Pons (tissue), 1 donor: ENCODE measurements around the gene TCHHL1.

Source experiments
- DNase-seq: peaks from one replicate; pipeline ENCODE4 v3.0.0-alpha.2; 2016; ENCODE audit warnings: low spot score

The TCHHL1 gene

DNA sequence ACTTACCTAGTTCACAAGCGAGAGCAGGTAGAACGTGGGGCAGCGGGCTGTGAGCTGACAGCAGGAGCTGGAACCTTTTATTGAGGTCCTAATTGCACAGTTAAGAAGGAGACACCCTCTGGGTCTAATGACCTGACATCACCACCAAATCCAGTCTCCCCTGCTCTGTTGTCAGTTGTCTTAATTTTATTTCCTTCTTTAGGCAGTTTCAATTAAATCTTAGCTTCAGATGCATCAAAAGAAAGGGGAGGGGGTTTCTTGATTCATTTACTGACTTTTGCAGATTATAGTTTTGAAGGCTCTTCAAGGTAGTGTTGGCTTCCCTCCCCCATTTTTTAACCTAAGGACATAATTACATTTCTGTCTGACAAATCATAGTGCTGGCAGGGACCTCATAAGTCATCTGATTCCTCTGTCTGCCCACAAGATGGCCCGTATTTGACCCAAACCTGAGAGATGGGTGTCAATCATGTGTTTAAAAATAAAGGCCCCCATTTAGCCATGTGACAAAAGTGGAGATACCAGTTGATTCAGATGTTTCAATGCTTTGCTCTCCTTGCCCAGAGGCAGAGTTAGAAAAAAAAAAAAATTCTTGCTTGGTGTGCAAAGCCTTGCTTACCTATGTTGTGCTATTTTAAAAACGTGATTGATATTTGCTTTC, at the start of gene TCHHL1:
TSS of gene TCHHL1 (minus strand) at position 51 of the 661 bp plus-strand sequence. CDS start 921 bp downstream, outside the sequence.
- DNase-seq = no peak

DNA sequence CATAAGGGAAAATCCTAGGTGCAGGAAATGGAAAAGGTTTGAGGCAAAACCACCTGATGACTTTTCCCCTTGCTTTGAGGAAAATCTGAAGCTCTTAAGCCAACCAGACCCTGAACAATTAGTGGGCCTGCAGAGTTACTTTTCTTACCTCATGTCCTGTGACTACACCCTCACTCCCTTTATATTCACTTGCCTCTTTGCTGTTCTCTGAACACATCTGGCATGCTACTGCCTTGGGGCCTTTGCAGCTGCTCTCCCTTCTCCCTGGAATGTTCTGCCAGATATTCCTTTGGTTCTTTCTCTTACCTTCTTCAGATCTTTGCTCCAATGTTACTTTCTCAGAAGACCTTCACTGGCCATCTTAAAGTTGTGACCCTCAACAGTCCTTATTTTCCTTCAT, 48.4 kb upstream of the TCHHL1 start:
- DNase-seq = no peak

DNA sequence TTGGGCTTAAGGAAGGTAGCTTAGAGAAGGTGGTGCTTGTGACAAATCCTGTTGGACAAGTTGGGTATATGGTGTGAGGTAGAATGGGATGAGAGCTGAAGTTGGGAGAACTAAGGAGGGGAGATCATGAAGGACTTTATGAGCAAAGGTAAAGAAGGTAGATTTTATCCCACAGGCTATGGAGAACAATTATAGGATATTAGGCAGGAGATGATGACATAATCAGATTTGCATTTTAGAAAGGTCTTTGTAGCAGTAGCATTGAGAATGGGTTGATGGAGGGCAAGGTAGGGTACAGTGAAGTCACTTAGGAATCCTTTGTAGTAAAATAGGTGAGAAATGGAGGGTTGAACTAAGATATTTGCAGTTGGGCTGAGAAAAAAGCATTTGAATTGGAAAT, 41.3 kb upstream of the TCHHL1 start:
- no peak for DNase-seq

DNA sequence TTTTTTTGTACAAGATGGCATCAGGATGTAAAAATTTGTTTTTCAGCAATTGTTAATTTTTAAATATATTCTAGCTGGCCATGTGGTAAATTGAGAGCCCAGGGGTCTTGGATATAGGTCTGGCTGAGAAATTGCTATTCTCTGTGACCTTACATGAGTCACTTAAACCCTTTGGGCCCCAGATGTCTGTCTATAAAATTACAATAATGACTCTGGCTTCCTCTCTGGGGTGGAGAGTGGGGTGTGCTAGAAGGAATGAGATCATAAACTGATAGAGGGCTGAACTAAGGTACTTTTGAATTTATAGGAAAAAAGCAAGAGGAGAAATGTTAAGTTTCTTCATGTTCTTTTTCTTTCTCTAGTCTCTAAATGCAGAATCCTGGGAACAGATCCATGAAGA, 38.8 kb upstream of the TCHHL1 start:
- no peak for DNase-seq

DNA sequence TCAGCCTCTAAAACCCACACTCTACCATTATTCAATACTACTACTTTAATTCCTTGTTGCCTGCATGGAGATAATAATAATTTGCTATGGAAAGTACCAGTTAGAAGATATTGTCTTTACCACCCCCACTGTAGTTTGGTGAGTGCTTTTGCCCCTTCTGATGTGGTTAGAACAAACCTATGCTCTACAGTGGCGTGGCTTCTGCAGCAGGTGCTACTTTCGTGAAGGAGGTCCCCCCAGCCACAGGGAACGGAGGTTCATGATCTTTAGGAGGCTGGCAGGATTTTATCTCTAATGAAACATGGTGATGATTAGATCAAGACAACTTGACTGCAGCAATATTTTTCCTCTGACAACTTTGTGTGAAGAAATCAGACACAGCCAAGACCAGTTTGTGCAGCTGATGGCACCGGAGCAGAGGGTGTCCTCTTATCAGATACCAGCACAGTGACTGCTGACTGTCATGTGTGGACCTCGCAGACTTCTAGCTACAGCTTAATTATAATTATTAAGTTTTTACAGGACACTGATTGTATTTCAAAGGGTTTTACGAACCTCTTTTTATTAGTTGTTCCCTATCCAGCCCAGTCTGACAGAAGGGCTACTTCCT, 37.1 kb upstream of the TCHHL1 start:
- DNase-seq = no peak

DNA sequence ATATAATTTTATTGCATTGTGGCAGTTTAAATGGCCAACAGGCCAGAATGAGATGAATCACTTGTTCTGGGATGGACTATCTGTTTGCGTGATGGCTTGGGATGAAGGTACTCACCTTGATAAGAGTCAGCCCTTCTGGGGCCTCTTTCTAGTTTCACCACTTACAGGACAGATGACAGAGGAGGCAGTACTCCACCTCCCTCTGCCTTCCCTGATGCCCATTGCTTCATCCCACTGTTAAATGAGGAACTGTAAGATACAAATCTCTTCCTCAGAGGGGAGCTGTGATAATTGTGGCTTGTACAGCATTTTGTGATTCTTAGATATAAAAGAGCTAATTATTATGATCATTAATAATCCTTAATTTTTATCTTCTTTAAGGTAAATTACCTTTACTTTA, 30.1 kb upstream of the TCHHL1 start:
- DNase-seq = no peak

DNA sequence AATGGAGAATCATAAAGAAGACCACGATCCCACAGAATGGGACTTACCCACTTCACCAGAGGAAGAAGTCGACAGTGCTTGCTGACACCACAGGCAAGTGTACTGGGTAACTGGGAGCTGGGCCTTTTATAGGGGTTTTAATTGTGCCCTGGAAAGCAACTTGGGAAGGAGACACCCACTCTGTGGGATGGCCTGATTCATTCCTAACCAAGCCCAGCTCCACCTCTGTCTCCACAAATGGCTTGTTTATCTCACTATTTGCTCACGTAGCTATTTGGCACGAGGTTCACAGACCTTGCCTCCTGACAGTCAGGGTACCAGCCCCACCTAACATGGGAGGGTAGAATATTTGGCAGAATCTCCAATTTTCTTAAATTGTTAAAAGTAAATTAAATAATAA, 26.5 kb upstream of the TCHHL1 start, which contains the start of gene TCHH:
TSS of gene TCHH (minus strand) at position 101 of the 400 bp plus-strand sequence. CDS start 1,364 bp downstream, outside the sequence.
- no peak for DNase-seq

DNA sequence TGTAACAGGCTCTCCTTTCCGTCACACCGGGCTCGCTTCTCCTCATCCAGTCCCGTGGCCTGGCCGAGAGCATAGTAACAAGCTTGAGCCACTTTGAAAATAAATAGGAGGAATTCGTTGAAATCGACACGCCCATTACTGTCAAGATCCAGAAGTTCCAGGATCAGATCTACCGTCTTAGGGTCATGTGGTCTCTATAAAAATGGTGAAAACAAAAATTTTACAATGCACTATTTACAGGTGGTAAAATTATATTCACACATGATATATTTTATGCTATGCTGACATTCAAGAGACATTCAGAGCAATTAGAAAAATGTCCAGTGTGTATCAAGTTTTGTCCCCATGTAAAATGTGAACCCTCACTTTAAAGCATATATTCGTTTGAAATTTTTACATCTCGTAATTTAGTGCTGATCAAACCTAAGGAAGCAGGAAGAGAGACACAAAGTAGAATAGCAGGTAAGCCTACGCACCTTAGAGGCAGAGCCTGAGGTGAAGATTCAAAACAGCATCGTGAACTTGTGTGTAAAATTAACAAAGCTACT, 24.1 kb upstream of the TCHHL1 start:
- no peak for DNase-seq

DNA sequence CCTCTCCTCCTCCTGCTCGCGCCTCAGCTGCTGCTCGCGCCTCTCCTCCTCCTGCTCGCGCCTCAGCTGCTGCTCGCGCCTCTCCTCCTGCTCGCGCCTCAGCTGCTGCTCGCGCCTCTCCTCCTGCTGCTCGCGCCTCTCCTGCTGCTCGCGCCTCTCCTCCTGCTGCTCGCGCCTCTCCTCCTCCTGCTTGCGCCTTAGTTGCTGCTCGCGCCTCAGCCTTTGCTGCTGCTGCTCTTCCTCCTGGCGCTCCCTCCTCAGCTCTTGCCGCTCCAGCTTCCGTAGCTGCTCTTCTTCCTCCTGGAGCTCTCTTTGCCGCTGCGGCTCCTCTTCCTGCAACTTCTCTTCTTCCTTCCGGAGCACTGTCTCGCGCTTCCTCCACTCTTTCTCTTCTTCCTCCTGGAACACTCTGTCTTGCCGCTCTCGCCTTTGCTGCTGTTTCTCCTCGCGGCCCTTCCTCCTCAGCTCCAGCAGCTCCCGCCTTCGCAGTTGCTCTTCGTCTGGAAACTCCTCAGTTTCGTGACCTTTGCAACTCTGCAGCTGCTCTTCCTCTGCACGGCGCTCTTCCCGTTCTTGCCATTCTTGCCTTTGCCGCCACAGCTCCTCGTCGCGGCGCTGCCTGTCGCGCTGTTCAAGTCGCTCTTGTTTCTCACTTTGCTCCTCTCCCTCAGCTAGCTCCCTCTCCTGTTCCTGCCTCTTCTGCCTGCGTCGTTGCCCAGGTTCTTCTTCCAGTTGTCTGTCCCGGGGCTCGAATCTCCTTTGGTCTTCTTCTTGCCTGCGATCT, 23.4 kb upstream of the TCHHL1 start:
- no peak for DNase-seq

DNA sequence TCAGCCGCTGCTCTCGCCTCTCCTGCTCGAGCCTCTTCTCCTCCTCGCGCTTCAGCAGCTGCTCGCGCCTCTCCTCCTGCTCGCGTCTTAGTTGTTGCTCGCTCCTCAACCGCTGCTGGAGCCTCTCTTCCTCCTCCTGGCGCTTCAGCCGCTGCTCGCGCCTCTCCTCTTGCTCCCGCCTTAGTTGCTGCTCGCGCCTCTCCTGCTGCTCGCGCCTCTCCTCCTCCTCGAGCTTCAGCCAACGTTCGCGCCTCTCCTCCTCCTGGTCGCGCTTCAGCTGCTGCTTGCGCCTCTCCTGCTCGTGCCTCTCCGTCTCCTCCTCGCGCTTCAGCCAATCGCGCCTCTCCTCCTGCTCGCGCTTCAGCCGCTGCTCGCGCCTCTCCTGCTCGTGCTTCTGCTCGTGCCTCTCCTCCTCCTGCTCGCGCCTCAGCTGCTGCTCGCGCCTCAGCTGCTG, 22.7 kb upstream of the TCHHL1 start:
- DNase-seq = no peak

DNA sequence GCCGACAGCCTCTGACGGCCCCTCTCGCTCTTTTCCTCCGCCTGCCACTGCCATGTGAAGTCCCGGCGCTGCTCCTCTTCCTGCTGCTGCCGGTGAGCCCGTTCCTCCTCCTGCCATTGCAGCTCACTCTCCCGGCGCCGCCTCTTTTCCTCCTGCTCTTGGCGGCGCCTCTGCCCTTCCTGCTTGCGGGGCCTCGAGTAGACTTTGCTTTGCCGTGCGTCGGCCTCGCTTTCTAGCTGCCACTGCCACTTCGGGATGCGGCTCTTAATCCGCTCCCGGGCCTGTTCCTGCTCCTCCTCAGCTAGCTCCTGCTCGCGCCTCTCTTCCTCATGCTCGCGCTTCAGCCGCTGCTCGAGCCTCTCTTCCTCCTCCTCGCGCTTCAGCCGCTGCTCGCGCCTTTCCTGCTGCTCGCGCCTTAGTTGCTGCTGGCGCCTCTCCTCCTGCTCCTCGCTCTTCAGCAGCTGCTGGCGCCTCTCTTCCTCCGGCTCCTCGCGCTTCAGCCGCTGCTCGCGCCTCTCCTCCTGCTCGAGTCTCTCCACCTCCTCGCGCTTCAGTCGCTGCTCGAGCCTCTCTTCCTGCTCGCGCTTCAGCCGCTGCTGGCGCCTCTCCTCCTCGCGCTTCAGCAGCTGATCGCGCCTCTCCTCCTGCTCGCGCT, 22.1 kb upstream of the TCHHL1 start:
- DNase-seq = no peak

DNA sequence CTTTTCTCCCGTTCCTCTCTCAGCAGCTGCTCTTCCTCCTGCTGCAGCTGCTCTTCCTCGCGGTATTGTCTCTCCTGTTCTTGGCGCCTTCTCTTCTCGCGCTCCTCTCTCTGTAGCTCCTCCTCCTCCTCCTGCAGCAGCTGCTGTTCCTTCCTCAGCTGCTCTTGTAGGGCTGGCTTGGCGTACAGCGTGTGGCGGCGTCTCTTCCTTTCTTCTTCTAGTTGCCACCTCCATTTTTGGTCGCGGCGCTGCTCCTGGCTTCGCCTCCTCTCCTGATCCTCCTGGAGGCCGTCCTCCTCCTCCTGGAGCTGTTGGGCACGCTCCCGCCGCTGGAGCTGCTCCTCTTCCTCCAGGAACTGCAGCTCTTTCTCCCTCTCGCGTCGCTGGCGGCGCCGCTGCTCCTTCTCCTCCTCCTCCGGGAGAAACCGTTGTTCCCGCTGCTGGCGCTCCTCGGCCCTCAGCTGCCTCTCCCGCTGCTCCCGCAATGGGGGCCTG, 21.5 kb upstream of the TCHHL1 start:
- no peak for DNase-seq

DNA sequence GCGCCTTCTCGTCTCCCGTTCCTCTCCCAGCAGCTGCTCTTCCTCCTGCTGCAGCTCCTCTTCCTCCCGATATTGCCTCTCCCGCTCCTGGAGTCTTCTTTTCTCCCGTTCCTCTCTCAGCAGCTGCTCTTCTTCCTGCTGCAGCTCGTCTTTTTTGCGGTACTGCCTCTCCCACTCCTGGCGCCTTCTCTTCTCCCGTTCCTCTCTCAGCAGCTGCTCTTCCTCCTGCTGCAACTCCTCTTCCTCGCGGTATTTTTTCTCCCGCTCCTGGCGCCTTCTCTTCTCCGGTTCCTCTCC, 21.1 kb upstream of the TCHHL1 start:
- no peak for DNase-seq

DNA sequence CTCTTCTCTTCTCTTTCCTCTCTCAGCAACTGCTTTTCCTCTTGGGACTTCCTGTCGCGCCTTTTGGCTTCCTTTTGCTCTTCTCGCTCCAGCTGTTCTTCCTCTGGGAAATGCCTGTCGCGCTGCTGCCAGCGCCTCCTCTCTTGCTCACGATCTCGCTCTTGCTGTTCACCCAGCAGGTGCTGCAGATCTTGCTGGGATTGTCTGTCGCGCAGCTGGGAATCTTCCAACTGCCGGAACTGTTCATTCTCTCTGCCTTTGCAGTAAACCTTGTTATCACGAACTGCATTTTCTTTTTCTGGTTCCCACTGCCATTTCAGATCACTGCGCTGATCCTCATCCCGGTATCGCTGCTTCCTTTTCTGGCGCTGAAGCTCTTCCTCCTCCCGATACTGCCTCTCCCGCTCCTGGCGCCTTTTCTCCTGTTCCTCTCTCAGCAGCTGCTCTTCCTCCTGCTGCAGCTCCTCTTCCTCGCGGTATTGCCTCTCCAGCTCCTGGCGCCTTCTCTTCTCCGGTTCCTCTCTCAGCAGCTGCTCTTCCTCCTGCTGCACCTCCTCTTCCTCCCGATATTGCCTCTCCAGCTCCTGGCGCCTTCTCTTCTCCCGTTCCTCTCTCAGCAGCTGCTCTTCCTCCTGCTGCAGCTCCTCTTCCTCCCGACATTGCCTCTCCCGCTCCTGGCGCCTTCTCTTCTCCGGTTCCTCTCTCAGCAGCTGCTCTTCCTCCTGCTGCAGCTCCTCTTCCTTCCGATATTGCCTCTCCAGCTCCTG, 20.6 kb upstream of the TCHHL1 start:
- DNase-seq = no peak

DNA sequence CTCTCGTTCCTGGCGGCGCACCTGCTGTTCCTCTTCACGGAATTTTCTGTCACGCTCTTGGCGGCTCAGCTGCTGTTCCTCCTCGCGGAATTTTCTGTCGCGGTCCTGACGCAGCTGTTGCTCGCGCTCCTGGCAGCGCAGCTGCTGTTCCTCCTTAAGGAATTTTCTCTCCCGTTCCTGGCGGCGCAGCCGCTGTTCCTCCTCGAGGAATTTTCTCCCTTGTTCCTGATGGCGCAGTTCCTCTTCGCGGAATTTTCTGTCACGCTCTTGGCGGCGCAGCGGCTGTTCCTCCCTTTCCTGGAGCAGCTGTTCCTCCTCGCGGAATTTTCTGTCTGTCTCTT, 20.0 kb upstream of the TCHHL1 start:
- no peak for DNase-seq

DNA sequence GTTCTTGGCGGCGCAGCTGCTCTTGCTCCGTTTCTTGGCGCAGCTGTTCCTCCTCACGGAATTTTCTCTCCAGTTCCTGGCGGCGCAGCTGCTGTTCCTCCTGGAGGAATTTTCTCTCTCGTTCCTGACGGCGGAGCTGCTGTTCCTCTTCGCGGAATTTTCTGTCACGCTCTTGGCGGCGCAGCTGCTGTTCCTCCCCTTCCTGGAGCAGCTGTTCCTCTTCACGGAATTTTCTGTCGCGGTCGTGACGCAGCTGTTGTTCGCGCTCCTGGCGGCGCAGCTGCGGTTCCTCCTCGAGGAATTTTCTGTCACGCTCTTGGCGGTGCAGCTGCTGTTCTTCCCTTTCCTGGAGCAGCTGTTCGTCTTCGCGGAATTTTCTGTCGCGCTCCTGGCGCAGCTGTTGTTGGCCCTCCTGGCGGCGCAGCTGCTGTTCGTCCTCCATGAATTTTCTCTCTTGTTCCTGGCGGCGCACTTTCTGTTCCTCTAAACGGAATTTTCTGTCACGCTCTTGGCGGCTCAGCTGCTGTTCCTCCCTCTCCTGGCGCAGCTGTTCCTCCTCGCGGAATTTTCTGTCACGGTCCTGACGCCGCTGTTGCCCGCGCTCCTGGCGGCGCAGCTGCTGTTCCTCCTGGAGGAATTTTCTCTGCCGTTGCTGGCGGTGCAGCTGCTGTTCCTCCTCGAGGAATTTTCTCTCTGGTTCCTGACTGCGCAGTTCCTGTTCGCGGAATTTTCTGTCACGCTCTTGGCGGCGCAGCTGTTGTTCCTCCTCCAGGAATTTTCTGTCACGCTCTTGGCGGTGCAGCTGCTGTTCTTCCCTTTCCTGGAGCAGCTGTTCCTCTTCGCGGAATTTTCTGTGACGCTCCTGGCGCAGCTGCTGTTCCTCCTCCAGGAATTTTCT, 19.4 kb upstream of the TCHHL1 start:
- no peak for DNase-seq

DNA sequence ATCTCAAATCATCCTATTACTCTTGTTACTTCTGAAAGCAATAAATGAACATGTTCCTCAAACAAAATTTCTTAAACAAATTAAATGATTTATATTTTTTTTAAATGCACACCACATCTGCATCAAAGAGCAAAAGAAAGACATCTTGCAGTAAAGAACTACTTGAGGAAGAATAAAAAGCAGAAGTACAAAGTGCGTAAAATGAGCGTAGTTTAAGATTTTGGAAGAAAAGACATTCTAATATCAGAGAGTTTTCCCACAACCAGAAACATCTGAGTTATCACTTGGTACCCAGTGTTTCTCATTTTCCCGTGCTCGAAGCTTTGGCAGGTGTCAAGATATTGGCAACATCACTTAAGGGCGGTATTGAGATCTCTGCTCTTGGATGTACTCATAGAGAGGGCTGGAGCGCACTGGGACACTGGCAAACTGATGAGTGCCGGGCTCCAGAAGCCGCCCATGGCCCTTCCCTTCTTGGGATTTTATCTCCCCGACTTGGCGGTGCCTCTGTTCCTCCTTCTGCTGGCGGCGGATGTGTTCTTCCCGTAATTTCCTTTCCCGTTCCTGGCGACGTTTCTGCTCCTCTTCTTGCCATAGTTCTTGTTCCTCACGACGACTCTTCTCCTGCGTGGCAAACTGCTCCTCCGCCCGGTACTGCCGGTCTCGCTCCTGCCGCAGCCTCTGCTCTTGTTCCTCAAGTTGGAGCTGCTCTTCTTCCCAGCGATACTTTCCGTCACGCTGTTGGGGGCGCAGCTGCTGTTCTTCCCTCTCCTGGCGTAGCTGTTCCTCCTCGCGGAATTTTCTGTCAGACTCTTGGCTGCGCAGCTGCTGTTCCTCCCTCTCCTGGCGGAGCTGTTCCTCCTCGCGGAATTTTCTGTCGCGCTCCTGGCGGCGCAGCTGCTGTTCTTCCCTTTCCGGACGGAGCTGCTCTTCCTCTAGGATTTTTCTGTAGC, 18.4 kb upstream of the TCHHL1 start:
- DNase-seq = no peak

DNA sequence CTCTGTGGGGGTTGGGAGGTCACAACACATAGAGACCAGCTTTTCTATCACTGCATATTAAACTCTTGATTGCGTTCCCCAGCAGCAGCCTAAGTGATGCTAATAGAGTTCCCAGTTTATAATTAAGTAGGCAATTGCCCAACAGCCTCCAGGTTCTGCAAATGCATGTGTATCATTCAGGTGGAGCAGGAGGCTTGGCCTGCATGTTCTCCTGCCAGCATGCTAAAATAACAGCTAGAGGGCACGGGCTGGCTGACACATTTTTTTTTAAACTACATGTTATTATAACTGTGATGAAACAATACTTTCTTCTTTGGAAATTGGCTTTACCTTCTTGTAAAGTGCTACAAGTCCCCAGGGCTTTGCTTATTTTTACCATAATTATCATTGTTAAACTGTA, 16.0 kb upstream of the TCHHL1 start:
- DNase-seq = no peak

DNA sequence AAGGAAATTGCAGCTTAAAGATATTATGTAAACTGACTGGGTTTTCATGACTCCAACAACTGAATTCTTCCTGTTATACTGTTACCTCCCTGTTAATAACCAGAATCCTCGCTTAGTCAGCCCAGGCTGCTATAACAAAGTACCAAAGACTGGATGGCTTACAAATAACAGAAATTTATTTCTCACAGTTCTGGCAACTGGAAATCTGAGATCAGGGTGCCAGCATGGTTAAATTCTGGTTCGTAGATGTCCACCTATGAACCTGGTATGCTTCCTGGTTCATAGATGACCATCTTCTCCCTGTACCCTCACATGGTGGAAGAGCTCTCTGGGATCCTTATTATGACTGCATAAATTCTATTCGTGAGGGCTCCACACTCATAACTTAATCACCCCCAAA, 8.1 kb upstream of the TCHHL1 start:
- DNase-seq = no peak
